Superior temporal gyrus (tissue), 1 donor: ENCODE results near the gene TCP11X1.
"Not testable (repeated sequence)": the region's sequence is repeated elsewhere in the genome, so short reads cannot be mapped to it uniquely, and the experiment has no call there.

Experiments used
- DNase-seq: peaks from one replicate; pipeline ENCODE4 v3.0.0-alpha.2; 2016; ENCODE audit errors: extremely low spot score

TCP11X1 gene

DNA sequence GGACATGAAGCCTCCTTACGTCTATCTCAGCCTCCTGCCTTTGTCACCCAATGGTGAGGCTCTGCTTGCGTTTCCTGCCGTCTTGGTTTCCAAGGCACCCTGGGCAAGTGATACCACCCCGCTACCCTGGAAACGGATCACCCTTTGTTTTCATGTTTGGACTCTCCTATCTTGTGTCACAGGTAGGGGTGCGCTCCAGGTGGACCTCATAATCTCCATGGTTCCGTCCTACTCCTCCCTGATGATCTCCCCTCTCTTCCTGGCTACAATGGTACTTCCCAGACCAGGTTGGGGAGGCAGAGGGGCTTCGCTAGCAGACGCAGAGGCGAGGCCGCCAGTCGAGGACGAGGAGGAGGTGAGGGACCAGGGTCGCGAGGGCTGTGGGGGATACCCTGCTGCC, at the start of gene TCP11X1:
TSS of gene TCP11X1 (plus strand) at position 316 of the 400 bp plus-strand sequence.
- DNase-seq: not testable (repeated sequence)

DNA sequence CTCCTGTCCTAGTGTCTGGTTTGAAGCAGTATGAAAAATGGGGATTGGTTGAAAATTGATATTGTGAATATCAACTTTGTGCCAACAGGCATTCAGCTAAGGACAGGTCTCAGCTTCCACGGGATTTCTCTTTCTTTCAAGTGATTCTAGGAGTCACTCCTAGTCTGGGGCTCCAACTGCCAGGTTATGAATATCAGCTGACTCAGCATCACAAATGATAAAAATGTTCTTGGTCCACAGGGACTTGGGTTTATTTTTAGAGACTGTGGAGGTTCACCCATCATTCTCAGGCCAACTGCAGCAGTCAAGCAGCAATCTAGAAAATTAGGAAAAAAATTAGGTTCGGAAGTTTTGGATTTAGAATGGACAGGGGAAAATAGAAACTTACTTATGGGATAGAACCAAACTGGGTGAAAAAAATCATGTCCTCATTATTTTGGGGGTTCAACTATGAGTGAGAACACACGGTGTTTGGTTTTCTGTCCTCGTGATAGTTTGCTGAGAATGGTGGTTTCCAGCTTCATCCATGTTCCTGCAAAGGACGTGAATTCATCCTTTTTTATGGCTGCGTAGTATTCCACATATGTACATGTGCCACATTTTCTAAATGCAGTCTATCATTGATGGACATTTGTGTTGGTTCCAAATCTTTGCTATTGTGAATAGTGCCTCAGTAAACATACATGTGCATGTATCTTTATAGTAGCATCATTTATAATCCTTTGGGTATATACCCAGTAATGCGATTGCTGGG, 29.0 kb upstream of the TCP11X1 start:
- DNase-seq: no peak

DNA sequence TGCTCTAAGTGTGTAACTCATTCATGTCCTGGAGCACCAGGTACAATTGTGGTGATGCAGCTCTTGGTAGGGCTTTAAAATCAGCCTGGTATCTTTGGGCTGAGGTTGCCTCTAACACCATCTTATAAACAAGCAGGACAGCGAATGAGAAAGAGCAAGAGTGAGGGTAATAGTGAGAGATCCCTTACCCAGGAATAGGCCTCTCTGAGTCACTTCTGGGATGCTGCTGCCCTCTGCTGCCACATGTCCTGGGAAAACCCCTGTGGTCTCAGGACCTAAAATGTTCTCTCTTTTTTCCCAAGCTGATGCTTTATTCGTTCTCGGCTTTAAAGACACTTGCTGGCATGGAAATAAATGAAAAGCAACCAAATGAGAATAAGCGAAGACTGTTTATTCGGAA, 7.2 kb upstream of the TCP11X1 start:
- DNase-seq: not testable (repeated sequence)

DNA sequence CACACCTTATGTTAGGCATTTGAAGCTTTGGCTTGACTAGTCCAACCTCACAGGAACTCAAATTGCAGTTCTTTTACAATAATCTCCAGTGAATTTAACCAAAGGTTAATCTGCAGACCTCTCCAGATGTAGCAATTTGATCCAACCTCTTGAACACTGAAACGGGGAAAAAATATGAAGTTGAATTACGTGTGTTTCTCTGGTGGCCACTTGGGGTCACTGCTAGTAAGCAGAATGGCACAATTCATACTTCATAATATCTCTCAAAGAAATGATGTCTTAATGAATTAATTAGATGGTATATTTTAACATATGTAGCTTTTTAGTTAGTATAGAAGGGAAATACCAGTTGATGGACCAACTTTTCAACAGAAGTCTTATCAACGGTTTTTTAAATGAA, 1.4 kb downstream of the TCP11X1 start:
- DNase-seq: not testable (repeated sequence)

DNA sequence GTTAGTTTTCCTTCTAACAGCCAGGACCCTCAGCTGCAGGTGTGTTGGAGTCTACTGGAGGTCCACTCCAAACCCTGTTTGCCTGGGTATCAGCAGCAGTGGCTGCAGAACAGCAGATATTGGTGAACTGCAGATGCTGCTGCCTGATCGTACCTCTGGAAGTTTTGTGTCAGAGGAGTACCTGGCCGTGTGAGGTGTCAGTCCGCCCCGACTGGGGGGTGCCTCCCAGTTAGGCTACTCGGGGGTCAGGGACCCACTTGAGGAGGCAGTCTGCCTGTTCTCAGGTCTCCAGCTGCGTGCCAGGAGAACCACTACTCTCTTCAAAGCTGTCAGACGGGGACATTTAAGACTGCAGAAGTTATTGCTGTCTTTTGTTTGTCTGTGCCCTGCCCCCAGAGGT, 20.6 kb downstream of the TCP11X1 start:
- DNase-seq: not testable (repeated sequence)

DNA sequence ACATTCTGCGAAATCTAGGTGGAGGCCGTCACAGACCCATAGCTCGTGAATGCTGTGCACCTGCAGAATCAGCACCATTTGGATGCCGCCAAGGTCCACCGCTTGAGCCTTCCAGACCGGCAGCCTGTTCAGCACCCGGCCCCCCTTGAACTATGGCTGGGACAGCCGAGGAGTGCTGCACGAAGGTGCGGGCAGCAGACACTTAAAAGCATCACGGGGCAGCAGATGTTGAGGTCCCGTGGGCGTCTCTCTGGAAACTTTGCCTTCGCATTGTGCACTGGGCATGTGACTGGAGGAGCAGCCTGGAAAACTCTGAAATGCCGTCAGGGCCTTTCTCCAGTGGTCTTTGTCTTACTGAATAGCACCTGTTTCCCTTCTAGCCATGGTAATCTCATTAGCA, 25.2 kb downstream of the TCP11X1 start:
- not testable (repeated sequence) for DNase-seq

DNA sequence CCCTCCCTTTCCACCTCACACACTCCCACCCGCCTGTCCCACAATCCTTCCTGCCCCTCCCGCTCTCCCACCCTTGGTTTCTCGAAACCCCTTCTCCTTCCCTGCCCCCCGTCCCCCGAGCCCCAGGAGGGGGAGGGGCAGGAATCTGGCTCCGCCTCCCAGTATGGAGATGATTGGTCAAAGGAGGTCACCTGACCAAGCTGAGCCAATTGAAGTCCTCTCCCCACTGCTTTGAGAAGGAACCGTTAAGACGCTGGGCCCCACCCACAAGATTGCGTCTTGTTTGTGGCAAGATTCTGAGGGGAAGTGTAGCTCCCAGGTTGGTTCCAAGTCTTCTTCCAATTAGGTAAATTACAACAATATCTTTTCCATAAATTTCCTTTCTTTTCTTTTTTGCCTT, 31.8 kb downstream of the TCP11X1 start, which contains the start of gene NXF2:
TSS of gene NXF2 (plus strand) at position 275 of the 400 bp plus-strand sequence. CDS start 59,912 bp downstream, outside the sequence.
- not testable (repeated sequence) for DNase-seq

DNA sequence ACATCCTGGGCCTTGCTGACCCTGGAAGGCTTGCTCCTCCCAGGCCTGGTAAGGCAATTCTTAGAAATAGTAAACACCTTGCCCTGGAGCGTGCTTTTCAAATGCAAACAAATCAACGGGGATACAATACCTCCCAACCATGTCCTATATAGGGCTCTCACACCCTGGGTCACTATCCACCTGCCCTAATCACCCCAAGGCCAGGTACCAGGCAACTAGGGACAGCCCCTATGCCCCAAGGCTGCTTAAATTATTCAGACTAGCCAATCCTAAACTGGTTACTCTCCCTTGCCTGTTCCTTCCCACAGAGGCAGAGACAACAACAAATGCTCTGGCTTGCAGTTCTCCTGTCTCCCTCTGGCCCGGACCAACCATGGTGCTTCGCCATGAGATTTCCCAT, 57.1 kb downstream of the TCP11X1 start:
- not testable (repeated sequence) for DNase-seq
